GM23248 (cell line): ENCODE data around the gene SEMA5B. TPM values are rescaled to one million over a fixed set of nuclear protein-coding genes. Genes with fewer than 3 reads are reported as not detected.

Experiments used
- DNase-seq: peaks from one replicate; pipeline ENCODE4 v3.0.0-alpha.2; 2015
- H2AFZ ChIP-seq: fragments of 200-600 bp; sonication (generic); 2 replicates; pipeline ENCODE4 v1.6.1; 2016; ENCODE audit warnings: antibody characterized with exemption
- H3F3A ChIP-seq: fragments of 200-600 bp; sonication (generic); 2 replicates; pipeline ENCODE4 v1.6.1; 2016; ENCODE audit warnings: mild to moderate bottlenecking, antibody characterized with exemption, mixed run types; ENCODE audit not compliant: insufficient read depth
- H3K27ac ChIP-seq: fragments of 200-600 bp; sonication (generic); 2 replicates; pipeline ENCODE4 v1.5.1; 2016; ENCODE audit warnings: mild to moderate bottlenecking
- H3K27me3 ChIP-seq: fragments of 200-600 bp; sonication (generic); replicated peaks from 2 replicates; pipeline ENCODE4 v1.6.1; 2016; ENCODE audit warnings: mild to moderate bottlenecking; ENCODE audit not compliant: insufficient read depth
- H3K36me3 ChIP-seq: fragments of 200-600 bp; sonication (generic); 2 replicates; pipeline ENCODE4 v1.6.1; 2016; ENCODE audit warnings: low read depth, mild to moderate bottlenecking
- H3K4me1 ChIP-seq: fragments of 200-600 bp; sonication (generic); 2 replicates; pipeline ENCODE4 v1.6.1; 2016; ENCODE audit warnings: mild to moderate bottlenecking; ENCODE audit not compliant: insufficient read depth
- H3K4me2 ChIP-seq: fragments of 200-600 bp; sonication (generic); one replicate; pipeline ENCODE4 v1.6.1; 2016; ENCODE audit warnings: mild to moderate bottlenecking; ENCODE audit not compliant: unreplicated experiment
- H3K4me3 ChIP-seq: fragments of 200-600 bp; sonication (generic); 2 replicates; pipeline ENCODE4 v1.5.1; 2016; ENCODE audit warnings: mild to moderate bottlenecking
- H3K79me2 ChIP-seq: fragments of 200-600 bp; sonication (generic); 2 replicates; pipeline ENCODE4 v1.6.1; 2016; ENCODE audit warnings: mild to moderate bottlenecking; ENCODE audit not compliant: insufficient read depth
- H3K9ac ChIP-seq: fragments of 200-600 bp; sonication (generic); 2 replicates; pipeline ENCODE4 v1.6.1; 2016; ENCODE audit warnings: mild to moderate bottlenecking
- H3K9me2 ChIP-seq: fragments of 200-600 bp; sonication (generic); 2 replicates; pipeline ENCODE4 v1.6.1; 2016; ENCODE audit warnings: mixed run types, mild to moderate bottlenecking, moderate library complexity; ENCODE audit not compliant: insufficient read depth
- H3K9me3 ChIP-seq: fragments of 200-600 bp; sonication (generic); one replicate; pipeline ENCODE4 v1.6.1; 2017; ENCODE audit warnings: low read depth
- H4K20me1 ChIP-seq: fragments of 200-600 bp; sonication (generic); 2 replicates; pipeline ENCODE4 v1.6.0; 2016; ENCODE audit not compliant: insufficient read depth
- EZH2 ChIP-seq: fragments of 200-600 bp; sonication (generic); IDR thresholded peaks from 2 replicates; pipeline ENCODE4 v1.6.1; 2018; ENCODE audit warnings: antibody characterized with exemption, mild to moderate bottlenecking; ENCODE audit not compliant: insufficient read depth, poor library complexity, severe bottlenecking
- EZH2phosphoT487 ChIP-seq: fragments of 200-600 bp; sonication (generic); IDR thresholded peaks from 2 replicates; pipeline ENCODE4 v1.6.1; 2018; ENCODE audit warnings: antibody characterized with exemption, moderate library complexity, mild to moderate bottlenecking, low read depth; ENCODE audit not compliant: insufficient read depth
- WGBS, 2 experiments: methylation state at CpG; one replicate each; pipeline ENCODE4 v1.1.6; 2015 to 2017; ENCODE audit warnings: low lambda C conversion rate in 2 of 2, low coverage in 1 of 2; ENCODE audit errors: missing lambda C conversion rate in 2 of 2; 5-methylcytosine and 5-hydroxymethylcytosine counted together
- in situ Hi-C: fragments of 300-500 bp; cut with MboI; formaldehyde crosslinking; loops from 2 replicates; pipeline ENCODE4 v1.15.0; 2020
- polyA plus RNA-seq: library from polyadenylated mRNA; unstranded; fragments of >200 nt; fragmentation: Nextera tagmentation; extraction: Ambion mirVana; gene quantifications from 2 replicates; pipeline ENCODE4 v1.2.1, GENCODE V29; 2016
- total RNA-seq: library from RNA; depleted of rRNA; stranded (reverse); fragments of >200 nt; shearing (Covaris generic); gene quantifications from 2 replicates; pipeline ENCODE4 v1.2.3, GENCODE V29; 2014; rRNA removed

SEMA5B gene
- total and polyA plus RNA-seq, 2 experiments from 2014 or later, result not detected

DNA sequence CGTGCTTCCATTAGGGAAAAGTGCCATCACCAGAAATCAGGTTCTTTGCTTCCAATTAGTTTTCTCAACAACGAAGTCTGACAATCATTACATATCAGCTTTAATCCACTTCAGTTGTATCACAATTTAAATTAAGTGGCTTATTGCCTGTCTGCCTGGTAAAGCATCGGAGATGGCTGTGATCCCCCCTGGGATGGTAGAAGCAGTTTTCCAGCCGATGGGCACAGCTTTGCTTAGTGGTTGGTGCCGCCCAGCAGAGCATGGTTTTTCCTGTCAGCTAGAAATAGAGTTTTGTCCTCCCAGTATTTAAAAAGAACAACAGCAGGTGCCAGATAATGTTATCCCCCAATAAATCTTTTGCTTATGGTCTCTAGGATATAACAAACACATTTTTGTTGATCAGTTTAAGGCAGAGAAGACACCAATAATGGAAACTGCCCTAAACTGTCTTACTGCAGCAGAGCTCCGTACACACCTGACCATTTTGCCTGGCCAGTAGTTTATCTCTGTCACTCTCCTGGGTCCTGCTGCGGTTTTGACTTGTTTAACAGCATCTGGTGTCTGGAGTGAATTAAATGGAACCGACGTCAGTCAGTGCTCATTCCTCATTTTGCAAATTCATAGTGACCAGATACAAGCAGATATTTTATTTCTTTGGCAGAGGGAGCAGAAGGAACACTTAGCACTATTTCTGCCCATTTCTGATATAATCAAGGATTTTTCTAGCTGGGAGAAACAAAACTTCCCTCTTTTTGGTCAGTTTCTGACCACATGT is 153.6 kb downstream of the SEMA5B start:
- no peaks in the 10 kb centered on the region for H3K36me3 ChIP-seq
- H3K4me3 ChIP-seq, result no peak overlapping the region
- no peaks in the 10 kb centered on the region for H3K4me1 ChIP-seq
- in situ Hi-C loops, result no loop called here
- H3K27ac ChIP-seq, result no peak overlapping the region
- H3K4me2 ChIP-seq, result no peak overlapping the region
- no peaks in the 10 kb centered on the region for H4K20me1 ChIP-seq
- H3K79me2 ChIP-seq, result no peaks in the 10 kb centered on the region
- no peak overlapping the region for H3K9ac ChIP-seq
- H3F3A ChIP-seq, result no peaks in the 10 kb centered on the region
- no peaks in the 10 kb centered on the region for H3K27me3 ChIP-seq
- no peak for DNase-seq
- TF ChIP-seq EZH2phosphoT487 (no peak), EZH2 (no peak)
- no peaks in the 10 kb centered on the region for H3K9me2 ChIP-seq
- no peaks in the 10 kb centered on the region for H3K9me3 ChIP-seq
- no peak overlapping the region for H2AFZ ChIP-seq
- WGBS, 2 experiments, result 61 to 65% methylated on average over 9 of the region's 9 CpGs

DNA sequence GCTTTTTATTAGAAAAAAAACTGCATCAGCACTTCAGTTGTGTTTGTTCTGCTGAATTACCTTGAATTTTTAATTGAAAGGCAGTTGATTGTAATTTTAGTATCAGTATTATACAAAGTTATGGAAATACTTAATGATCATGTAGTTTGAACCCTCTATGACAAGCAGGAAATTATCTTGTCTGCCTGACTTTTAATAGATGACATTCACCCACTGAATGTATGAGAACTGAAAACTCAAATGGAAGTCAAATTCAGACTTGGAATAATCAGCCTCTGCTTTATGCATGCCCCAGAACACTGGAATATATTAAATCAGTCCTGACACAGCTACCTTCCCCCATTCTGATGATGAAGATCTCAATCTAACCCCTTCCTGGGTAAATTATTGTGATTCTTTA is 159.2 kb downstream of the SEMA5B start:
- Histone ChIP-seq H3K79me2 (no peaks in the 10 kb centered on the region), H3K27me3 (no peaks in the 10 kb centered on the region), H3K4me3 (no peak overlapping the region), H4K20me1 (no peaks in the 10 kb centered on the region), H3K9me2 (no peaks in the 10 kb centered on the region), H3K4me1 (no peaks in the 10 kb centered on the region), H3K4me2 (no peak overlapping the region), H2AFZ (no peak overlapping the region), H3K9me3 (no peaks in the 10 kb centered on the region), H3F3A (no peaks in the 10 kb centered on the region), H3K9ac (no peak overlapping the region), H3K36me3 (no peaks in the 10 kb centered on the region), H3K27ac (no peak overlapping the region)
- DNase-seq, result no peak
- in situ Hi-C loops, result no loop called here
- TF ChIP-seq EZH2phosphoT487 (no peak), EZH2 (no peak)

DNA sequence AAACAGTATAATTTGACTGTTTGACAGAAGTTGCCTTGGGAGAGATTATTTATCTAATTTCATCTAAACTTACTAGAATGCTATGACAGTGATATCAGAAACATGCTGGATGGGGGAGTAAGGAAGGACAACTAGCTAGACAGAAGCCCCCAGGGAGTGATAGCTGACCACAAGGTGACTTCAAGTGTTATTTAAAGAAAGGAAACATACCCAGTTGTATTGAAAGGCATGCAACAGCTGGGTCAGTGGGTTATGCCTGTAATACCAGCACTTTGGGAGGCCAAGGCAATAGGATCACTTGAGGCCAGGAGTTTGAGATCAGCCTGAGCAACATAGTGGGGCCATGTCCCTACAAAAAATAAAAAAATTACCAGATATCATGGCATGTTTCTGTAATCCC is 163.1 kb downstream of the SEMA5B start:
- H3K9ac ChIP-seq, result no peak overlapping the region
- no peaks in the 10 kb centered on the region for H3K27me3 ChIP-seq
- H3K4me3 ChIP-seq, result no peak overlapping the region
- H4K20me1 ChIP-seq, result no peaks in the 10 kb centered on the region
- H3K9me2 ChIP-seq, result no peaks in the 10 kb centered on the region
- no peaks in the 10 kb centered on the region for H3K4me1 ChIP-seq
- DNase-seq, result no peak
- TF ChIP-seq EZH2 (no peak), EZH2phosphoT487 (no peak)
- in situ Hi-C loops, result no loop called here
- H3K27ac ChIP-seq, result no peak overlapping the region
- no peaks in the 10 kb centered on the region for H3K79me2 ChIP-seq
- no peak overlapping the region for H3K4me2 ChIP-seq
- no peaks in the 10 kb centered on the region for H3K36me3 ChIP-seq
- H3F3A ChIP-seq, result no peaks in the 10 kb centered on the region
- H2AFZ ChIP-seq, result no peak overlapping the region
- H3K9me3 ChIP-seq, result no peaks in the 10 kb centered on the region

DNA sequence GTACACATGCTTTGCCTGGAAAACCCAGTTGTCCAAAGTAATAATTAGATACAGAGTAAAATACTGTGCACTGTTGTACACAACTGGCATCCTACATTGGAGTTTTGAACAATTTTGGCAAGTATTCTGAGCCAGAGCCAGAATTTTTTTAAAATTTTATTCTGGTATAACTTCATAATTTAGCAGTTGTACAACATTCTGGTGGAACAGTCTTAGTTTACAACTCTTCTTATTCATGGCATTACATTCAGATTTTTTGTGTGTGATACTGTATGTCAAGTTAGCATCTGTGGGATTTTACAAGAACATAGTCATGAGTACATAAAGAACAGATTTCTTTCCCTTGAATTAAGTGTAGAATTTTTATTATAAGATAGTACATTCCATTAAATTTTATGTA is 165.2 kb downstream of the SEMA5B start:
- no peaks in the 10 kb centered on the region for H3K27me3 ChIP-seq
- in situ Hi-C loops, result no loop called here
- peaks cover 3% of the 10 kb centered on the region for H3K4me1 ChIP-seq
- H4K20me1 ChIP-seq, result no peaks in the 10 kb centered on the region
- no peaks in the 10 kb centered on the region for H3K79me2 ChIP-seq
- no peak overlapping the region for H3K27ac ChIP-seq
- no peak overlapping the region for H3K4me3 ChIP-seq
- no peaks in the 10 kb centered on the region for H3K36me3 ChIP-seq
- H2AFZ ChIP-seq, result no peak overlapping the region
- H3K9me3 ChIP-seq, result no peaks in the 10 kb centered on the region
- H3F3A ChIP-seq, result peaks cover 2% of the 10 kb centered on the region; the same call in 1 of the 2 replicates
- no peak for DNase-seq
- no peak for TF ChIP-seq EZH2phosphoT487
- no peak for TF ChIP-seq EZH2
- H3K9me2 ChIP-seq, result no peaks in the 10 kb centered on the region
- no peak overlapping the region for H3K4me2 ChIP-seq
- H3K9ac ChIP-seq, result no peak overlapping the region

Other genes with a start within 250 kb of the SEMA5B start
- gene HSPBAP1, start 233.9 kb downstream of the SEMA5B start, total RNA-seq, result 2.0 and 4.0 TPM in 2 replicates
- gene HSPBAP1, start 233.9 kb downstream of the SEMA5B start, polyA plus RNA-seq, result 4.3 and 4.7 TPM in 2 replicates
- 18.0 and 24.6 TPM in 2 replicates for gene SLC49A4, start 232.7 kb downstream of the SEMA5B start, total RNA-seq
- gene SLC49A4, start 232.7 kb downstream of the SEMA5B start, polyA plus RNA-seq, result 13.3 and 13.8 TPM in 2 replicates
- 39.5 and 49.1 TPM in 2 replicates for gene PDIA5, start 39.3 kb upstream of the SEMA5B start, total RNA-seq
- 57.3 and 60.2 TPM in 2 replicates for gene PDIA5, start 39.3 kb upstream of the SEMA5B start, polyA plus RNA-seq
- 44.5 and 47.3 TPM in 2 replicates for gene SEC22A, start 174.2 kb upstream of the SEMA5B start, total RNA-seq
- gene SEC22A, start 174.2 kb upstream of the SEMA5B start, polyA plus RNA-seq, result 35.1 and 35.2 TPM in 2 replicates